Fibroblast of lung (primary cell): ENCODE data around the gene OPN1SW. TPM values are rescaled to one million over a fixed set of nuclear protein-coding genes. Genes with fewer than 3 reads are reported as not detected.

ENCODE experiments used
- DNase-seq, 2 donors: peaks; one replicate each; pipeline versions ENCODE4 v3.0.0 to v3.0.0-alpha.2; 2010; ENCODE audit warnings: low read depth in 2 of 2
- H2AFZ ChIP-seq: 2 replicates; pipeline ENCODE4 v1.5.1; 2012; ENCODE audit warnings: low read length, control low read depth, inconsistent platforms
- H3K27ac ChIP-seq: 2 replicates; pipeline ENCODE4 v1.5.1; 2011; ENCODE audit warnings: low read length, control low read depth; ENCODE audit not compliant: insufficient read depth
- H3K27me3 ChIP-seq: 2 replicates; pipeline ENCODE4 v1.5.1; 2011; ENCODE audit warnings: mild to moderate bottlenecking, low read length; ENCODE audit not compliant: control insufficient read depth, insufficient read depth
- H3K36me3 ChIP-seq: 2 replicates; pipeline ENCODE4 v1.5.1; 2011; ENCODE audit warnings: low read length; ENCODE audit not compliant: control insufficient read depth, insufficient read depth
- H3K4me1 ChIP-seq: 2 replicates; pipeline ENCODE4 v1.5.1; 2011; ENCODE audit warnings: low read length; ENCODE audit not compliant: control insufficient read depth, insufficient read depth; ENCODE audit errors: extremely low read depth
- H3K4me2 ChIP-seq: 2 replicates; pipeline ENCODE4 v1.5.1; 2011; ENCODE audit warnings: low read length, control low read depth; ENCODE audit not compliant: insufficient read depth; ENCODE audit errors: extremely low read depth
- H3K4me3 ChIP-seq, 4 experiments: fragments of 200-600 bp in 1 of 4; sonication (generic) in 1 of 4; replicated peaks in 1 of 4; 2 replicates each; pipeline ENCODE4 v1.5.1; 2011 to 2016; ENCODE audit warnings: low read length in 4 of 4, low read depth in 3 of 4, mild to moderate bottlenecking in 3 of 4, control low read depth in 2 of 4, inconsistent platforms in 1 of 4, mixed read lengths in 1 of 4; ENCODE audit not compliant: insufficient read depth in 1 of 4; ENCODE audit errors: control extremely low read depth in 1 of 4
- H3K79me2 ChIP-seq: 2 replicates; pipeline ENCODE4 v1.5.1; 2012; ENCODE audit warnings: mild to moderate bottlenecking, low read length, inconsistent platforms; ENCODE audit not compliant: control insufficient read depth, insufficient read depth
- H3K9ac ChIP-seq: 2 replicates; pipeline ENCODE4 v1.5.1; 2011; ENCODE audit warnings: mild to moderate bottlenecking, low read length, control low read depth; ENCODE audit not compliant: insufficient read depth
- H3K9me3 ChIP-seq: 2 replicates; pipeline ENCODE4 v1.5.1; 2012; ENCODE audit warnings: low read depth, low read length; ENCODE audit not compliant: control insufficient read depth, insufficient read depth
- H4K20me1 ChIP-seq: 2 replicates; pipeline ENCODE4 v1.5.1; 2011; ENCODE audit warnings: low read length; ENCODE audit not compliant: control insufficient read depth, insufficient read depth; ENCODE audit errors: extremely low read depth
- CTCF ChIP-seq, 2 donors: IDR thresholded peaks in 1 of 2; conservative IDR thresholded peaks in 1 of 2; 1 replicate in 1 of 2; 2 replicates in 1 of 2; pipeline ENCODE4 v1.5.1; 2011 to 2012; ENCODE audit warnings: low read length in 2 of 2, control low read depth in 1 of 2, inconsistent platforms in 1 of 2, low read depth in 1 of 2, mild to moderate bottlenecking in 1 of 2
- EZH2 ChIP-seq: IDR thresholded peaks from 2 replicates; pipeline ENCODE4 v1.5.1; 2012; ENCODE audit warnings: low read length, control low read depth, mild to moderate bottlenecking; ENCODE audit errors: missing control alignments
- polyA plus RNA-seq, 2 donors: library from polyadenylated mRNA; depleted of rRNA in 1 of 2; stranded (reverse) in 1 of 2; unstranded in 1 of 2; fragments of >200 nt; gene quantifications; 2 replicates each; pipeline ENCODE4 v1.2.1, GENCODE V29; 2011 to 2012; ENCODE audit warnings: missing spikeins in 1 of 2
- total RNA-seq: library from RNA; depleted of rRNA; stranded (reverse); fragments of >200 nt; gene quantifications from 2 replicates; pipeline ENCODE4 v1.2.1, GENCODE V29; 2014

The OPN1SW gene
- total and polyA plus RNA-seq, 2 donors (not counting 1 experiment from before 2014, with no cell fraction given), result not detected

GRCh38 chr7:128747327-128748079 lies 28.1 kb downstream of the OPN1SW start:
- TF ChIP-seq CTCF (conservative IDR thresholded peaks at IDR 0.05 in 1 of 2, IDR thresholded peaks at IDR 0.05 in 1 of 2; ENCODE audit: low read depth in 1 of 2, low read length in 2 of 2), result no peak
- TF ChIP-seq EZH2, result no peak
- Histone ChIP-seq H3K4me3 (no peak overlapping the region), H2AFZ (no peak overlapping the region), H3K36me3 (peaks cover 19% of the 10 kb centered on the region), H3K79me2 (peaks cover 98% of the 10 kb centered on the region), H3K9ac (no peak overlapping the region), H3K9me3 (no peaks in the 10 kb centered on the region), H3K4me2 (no peak overlapping the region), H3K4me1 (peaks cover 4% of the 10 kb centered on the region), H4K20me1 (peaks cover 25% of the 10 kb centered on the region), H3K27me3 (no peaks in the 10 kb centered on the region), H3K27ac (no peak overlapping the region)
- DNase-seq, result peak in 1 of 2 donors; percentile 23

GRCh38 chr7:128745706-128746105 lies 29.9 kb downstream of the OPN1SW start:
- Histone ChIP-seq H3K4me3 (no peak overlapping the region), H3K4me1 (peaks cover 6% of the 10 kb centered on the region), H3K27ac (no peak overlapping the region), H3K79me2 (peaks cover 99% of the 10 kb centered on the region), H2AFZ (no peak overlapping the region), H3K27me3 (no peaks in the 10 kb centered on the region), H3K9ac (no peak overlapping the region), H3K4me2 (no peak overlapping the region), H3K9me3 (no peaks in the 10 kb centered on the region), H4K20me1 (peaks cover 30% of the 10 kb centered on the region), H3K36me3 (peaks cover 17% of the 10 kb centered on the region)
- DNase-seq, result no peak
- no peak for TF ChIP-seq EZH2
- no peak for TF ChIP-seq CTCF (conservative IDR thresholded peaks at IDR 0.05 in 1 of 2, IDR thresholded peaks at IDR 0.05 in 1 of 2; ENCODE audit: low read depth in 1 of 2, low read length in 2 of 2)

- no peaks in the 10 kb centered on the region for H3K9me3 ChIP-seq
- H3K36me3 ChIP-seq, result peaks cover 13% of the 10 kb centered on the region
- H3K27ac ChIP-seq, result no peak overlapping the region
- no peaks in the 10 kb centered on the region for H3K27me3 ChIP-seq
- H3K4me3 ChIP-seq, result peak overlapping the region in 1 of 4 experiments; percentile 3
- no peak overlapping the region for H3K9ac ChIP-seq
- H2AFZ ChIP-seq, result no peak overlapping the region
- no peak for TF ChIP-seq CTCF (conservative IDR thresholded peaks at IDR 0.05 in 1 of 2, IDR thresholded peaks at IDR 0.05 in 1 of 2; ENCODE audit: low read depth in 1 of 2, low read length in 2 of 2)
- no peak for TF ChIP-seq EZH2
- H3K4me1 ChIP-seq, result peaks cover 6% of the 10 kb centered on the region
- peak overlapping the region; percentile 21 for H3K4me2 ChIP-seq
- H4K20me1 ChIP-seq, result peaks cover 34% of the 10 kb centered on the region
- DNase-seq, result no peak
- peaks cover 100% of the 10 kb centered on the region for H3K79me2 ChIP-seq
Measured at GRCh38 chr7:128744366-128744905, 31.2 kb downstream of the OPN1SW start.
